Left lung (tissue), 10 donors: ENCODE data around the gene CYREN. TPM values are rescaled to one million over a fixed set of nuclear protein-coding genes. Genes with fewer than 3 reads are reported as not detected.

Experiments used
- ATAC-seq: fragments of 200-7000 bp; cut with Tn5 transposase; one replicate; pipeline ENCODE4 v1.9.1; 2020; ENCODE audit warnings: moderate library complexity
- DNase-seq, 4 donors: peaks; one replicate each; pipeline ENCODE4 v3.0.0-alpha.2; 2013 to 2020
- H3K27ac ChIP-seq, 2 donors: fragments of 200-600 bp; sonication (generic) in 1 of 2; one replicate each; pipeline versions ENCODE4 v1.5.0 to v1.8.0; 2020 to 2021
- H3K27me3 ChIP-seq, 2 donors: fragments of 200-600 bp; sonication (generic) in 1 of 2; one replicate each; pipeline versions ENCODE4 v1.5.0 to v1.8.0; 2020 to 2021
- H3K36me3 ChIP-seq, 2 donors: fragments of 200-600 bp; sonication (generic) in 1 of 2; one replicate each; pipeline versions ENCODE4 v1.5.0 to v1.8.0; 2020 to 2021
- H3K4me1 ChIP-seq, 2 donors: fragments of 200-600 bp; one replicate each; pipeline ENCODE4 v1.8.0; 2021
- H3K4me3 ChIP-seq, 2 donors: fragments of 200-600 bp; sonication (generic) in 1 of 2; one replicate each; pipeline versions ENCODE4 v1.5.0 to v1.8.0; 2020 to 2021; ENCODE audit warnings: mild to moderate bottlenecking in 1 of 2
- H3K9me3 ChIP-seq, 2 donors: fragments of 200-600 bp; sonication (generic) in 1 of 2; one replicate each; pipeline versions ENCODE4 v1.5.0 to v1.8.0; 2020 to 2021
- CTCF ChIP-seq, 2 donors: fragments of 200-600 bp; sonication (generic) in 1 of 2; IDR thresholded peaks; one replicate each; pipeline versions ENCODE4 v1.5.0 to v1.8.0; 2021; ENCODE audit warnings: antibody characterized with exemption in 2 of 2
- intact Hi-C, 2 donors: fragments of 100-400 bp; cut with DNase I; formaldehyde crosslinking; loops; one replicate each; pipeline versions ENCODE4 v1.11.2 to v1.14.2; 2022
- polyA plus RNA-seq, 6 donors: library from polyadenylated mRNA; unstranded; fragments of 120-200 nt; gene quantifications; one replicate each; pipeline ENCODE4 v1.2.1, GENCODE V29; 2013; ENCODE audit not compliant: insufficient read length in 6 of 6
- total RNA-seq, 2 donors: library from RNA; stranded (reverse); fragmentation: NEBNext Ultra II Directional; extraction: Animal tissue kit (Norgen Biotek cat#: 25700); gene quantifications; one replicate each; pipeline ENCODE4 v1.2.1, GENCODE V29; 2021
- donor health status: DM: no; HTN: yes; CAD: no.
- donor health status: DM: no; HTN: no; CAD: no.

CYREN gene
- total and polyA plus RNA-seq, 8 donors: 32.1 to 52.6 (median 45.4) TPM

DNA sequence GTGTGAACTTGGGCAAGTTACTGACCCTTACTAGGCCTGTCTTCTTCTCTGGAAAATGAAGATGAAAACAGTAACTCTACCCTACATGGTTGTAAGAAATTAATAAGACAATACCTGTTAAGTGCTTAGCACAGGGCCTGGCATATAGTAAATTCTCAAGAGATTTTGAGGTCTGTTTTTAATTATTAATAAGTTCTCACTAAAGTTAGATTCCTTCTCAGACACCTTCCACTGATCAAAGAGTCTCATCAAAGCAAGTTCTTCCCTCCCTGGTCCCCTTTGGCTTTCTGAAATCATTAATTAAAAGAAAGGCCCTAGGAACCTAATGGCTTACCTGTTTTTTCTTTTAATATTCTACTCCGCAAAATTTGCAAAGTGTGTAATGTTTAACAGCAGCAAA is 18.1 kb downstream of the CYREN start:
- intact Hi-C loops: no loop called here
- no peak for TF ChIP-seq CTCF (IDR thresholded peaks at IDR 0.05)
- H3K27me3 ChIP-seq: no peaks in the 10 kb centered on the region
- H3K4me1 ChIP-seq: peaks cover 7 to 38% of the 10 kb centered on the region in 2 donors
- no peak overlapping the region for H3K4me3 ChIP-seq
- H3K9me3 ChIP-seq: peaks cover 0 to 15% of the 10 kb centered on the region in 2 donors
- peaks cover 0 to 7% of the 10 kb centered on the region in 2 donors for H3K36me3 ChIP-seq
- DNase-seq (no peak), ATAC-seq (no peak)
- peak overlapping the region in 1 of 2 donors; percentile 92 for H3K27ac ChIP-seq

- no peak for TF ChIP-seq CTCF (IDR thresholded peaks at IDR 0.05)
- H3K27ac ChIP-seq: peak overlapping the region; percentile 66 to 92
- peak in 1 of 4 donors; percentile 64 for DNase-seq
- H3K36me3 ChIP-seq: peaks cover 0 to 7% of the 10 kb centered on the region in 2 donors
- peak overlapping the region in 1 of 2 donors; percentile 52 for H3K4me3 ChIP-seq
- peaks cover 0 to 13% of the 10 kb centered on the region in 2 donors for H3K9me3 ChIP-seq
- intact Hi-C loops: no loop called here
- no peaks in the 10 kb centered on the region for H3K27me3 ChIP-seq
- H3K4me1 ChIP-seq: peaks cover 7 to 47% of the 10 kb centered on the region in 2 donors
- peak; percentile 50 for ATAC-seq
Observed at GRCh38 chr7:135151533-135151932, 19.0 kb downstream of the CYREN start.

GRCh38 chr7:135151132-135151531 is 19.4 kb downstream of the CYREN start:
- no peak for ATAC-seq
- peak overlapping the region; percentile 66 to 92 for H3K27ac ChIP-seq
- TF ChIP-seq CTCF (IDR thresholded peaks at IDR 0.05): no peak

DNA sequence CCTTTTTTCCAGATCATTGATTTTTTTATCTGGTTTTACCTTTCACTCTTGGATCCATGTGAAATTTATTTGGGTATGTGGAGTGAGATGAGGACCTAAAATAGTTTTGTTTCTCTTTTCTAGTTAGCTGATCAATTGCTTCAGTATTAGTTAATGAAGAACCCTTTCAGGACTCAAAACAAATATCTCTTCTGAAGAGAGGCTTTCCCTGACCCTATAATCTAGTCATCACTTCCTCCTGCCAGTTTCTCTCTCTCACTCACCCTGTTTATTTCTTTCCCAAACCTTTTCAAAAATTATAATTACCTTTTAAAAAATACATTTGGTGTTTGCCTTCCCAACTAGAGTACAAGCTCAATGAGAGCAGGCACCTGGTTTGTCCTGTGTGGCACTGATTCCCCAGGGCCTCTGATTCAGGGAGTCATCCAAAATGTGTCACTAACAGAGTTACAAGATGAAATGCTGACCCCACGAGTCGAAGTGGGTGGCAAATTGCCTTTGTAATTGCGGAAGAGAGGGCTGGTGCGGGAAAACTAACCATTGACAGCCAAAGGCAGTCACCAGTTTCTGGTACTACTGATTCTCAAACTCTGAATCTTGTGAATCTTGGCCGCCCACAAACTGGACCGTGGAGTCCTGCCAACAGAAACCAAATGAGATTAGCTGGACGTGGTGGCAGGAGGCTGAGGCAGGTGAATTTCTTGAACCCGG is 20.3 kb downstream of the CYREN start:
- H3K27ac ChIP-seq: peak overlapping the region; percentile 66 to 92
- H3K4me3 ChIP-seq: peak overlapping the region in 1 of 2 donors; percentile 52
- peaks cover 0 to 7% of the 10 kb centered on the region in 2 donors for H3K36me3 ChIP-seq
- ATAC-seq (no peak), DNase-seq (no peak)
- TF ChIP-seq CTCF (IDR thresholded peaks at IDR 0.05): no peak
- no peaks in the 10 kb centered on the region for H3K27me3 ChIP-seq
- H3K4me1 ChIP-seq: peaks cover 7 to 50% of the 10 kb centered on the region in 2 donors
- intact Hi-C loops: no loop called here
- H3K9me3 ChIP-seq: no peaks in the 10 kb centered on the region

More at GRCh38 chr7:135151132-135151531, 19.4 kb downstream of the CYREN start:
- Histone ChIP-seq H3K36me3 (peaks cover 0 to 7% of the 10 kb centered on the region in 2 donors), H3K4me3 (peak overlapping the region in 1 of 2 donors; percentile 52), H3K4me1 (peaks cover 7 to 50% of the 10 kb centered on the region in 2 donors), H3K9me3 (peaks cover 0 to 9% of the 10 kb centered on the region in 2 donors), H3K27me3 (no peaks in the 10 kb centered on the region)
- no peak for DNase-seq
- intact Hi-C loops: no loop called here

DNA sequence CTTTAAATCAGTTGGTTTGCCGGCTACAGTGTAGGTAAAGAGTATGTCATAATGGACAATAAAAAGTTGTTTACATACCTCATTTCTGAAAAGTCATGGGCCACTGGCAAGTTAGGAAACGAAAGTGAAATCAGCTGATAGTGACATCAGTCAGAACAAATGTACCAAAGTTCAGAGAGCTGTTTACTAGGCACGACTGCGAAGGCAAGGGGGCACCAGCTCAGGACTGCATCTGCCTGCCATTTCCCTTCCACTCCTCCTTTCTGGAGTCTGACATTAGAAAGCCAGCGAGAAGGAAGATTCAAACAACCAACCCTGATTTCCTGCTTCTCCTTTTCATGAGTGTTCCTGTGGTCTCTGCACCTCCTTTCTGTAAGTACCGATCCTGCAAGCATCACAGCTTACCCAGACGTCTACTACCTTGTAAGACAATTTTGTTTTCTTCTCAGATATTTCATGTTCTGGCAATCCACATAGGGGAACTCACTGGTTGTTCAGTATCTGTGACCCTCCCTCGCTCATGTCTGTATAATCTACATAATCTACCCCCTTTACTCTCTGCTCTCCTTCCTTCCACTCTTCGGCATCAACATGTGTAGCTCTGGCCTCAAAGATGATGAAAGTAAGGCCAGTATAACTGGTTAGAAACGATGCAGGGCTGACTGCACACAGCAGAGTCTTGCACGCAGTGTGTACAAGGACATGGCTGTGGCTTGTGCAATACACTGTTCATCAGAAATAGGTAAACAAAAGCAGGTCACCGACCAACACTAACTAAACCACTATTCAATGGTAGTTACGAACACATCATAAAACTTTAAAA is 22.4 kb downstream of the CYREN start, which contains the start of gene TMEM140:
TSS of gene TMEM140 (plus strand) at position 174 of the 823 bp plus-strand sequence. CDS start 16,370 bp downstream, outside the sequence.
- Histone ChIP-seq H3K27me3 (no peaks in the 10 kb centered on the region), H3K4me3 (peak within 1 kb of the TSS; percentile 33 to 52), H3K27ac (peak within 1 kb of the TSS; percentile 92 to 97), H3K9me3 (no peaks in the 10 kb centered on the region), H3K4me1 (peaks cover 7 to 56% of the 10 kb centered on the region in 2 donors), H3K36me3 (peaks cover 0 to 6% of the 10 kb centered on the region in 2 donors)
- intact Hi-C loops: no loop called here
- ATAC-seq (peak; percentile 83), DNase-seq (peak in 1 of 4 donors; percentile 52)
- no peak for TF ChIP-seq CTCF (IDR thresholded peaks at IDR 0.05)
